Loucy (cell line): ENCODE results near the gene GPLD1.

Source experiments
- H2AFZ ChIP-seq: fragments of 200-600 bp; sonication (generic); 2 replicates; pipeline ENCODE4 v1.6.0; 2016; ENCODE audit warnings: antibody characterized with exemption, mild to moderate bottlenecking, low read length, moderate library complexity
- H3F3A ChIP-seq: fragments of 200-600 bp; 2 replicates; pipeline ENCODE4 v1.6.0; 2016; ENCODE audit warnings: antibody characterized with exemption, low read depth, mild to moderate bottlenecking
- H3K27me3 ChIP-seq: fragments of 200-600 bp; sonication (generic); 2 replicates; pipeline ENCODE4 v1.6.1; 2014; ENCODE audit warnings: low read length, mild to moderate bottlenecking; ENCODE audit not compliant: insufficient read depth, poor library complexity, severe bottlenecking
- H3K36me3 ChIP-seq: fragments of 200-600 bp; sonication (generic); 2 replicates; pipeline ENCODE4 v1.6.1; 2016; ENCODE audit warnings: low read length; ENCODE audit not compliant: insufficient read depth
- H3K4me1 ChIP-seq: fragments of 200-600 bp; sonication (generic); 2 replicates; pipeline ENCODE4 v1.5.1; 2014; ENCODE audit warnings: low read length, mild to moderate bottlenecking; ENCODE audit not compliant: insufficient read depth, poor library complexity, severe bottlenecking
- H3K4me2 ChIP-seq: fragments of 200-600 bp; sonication (generic); 2 replicates; pipeline ENCODE4 v1.6.0; 2014; ENCODE audit warnings: antibody characterized with exemption, low read length, low read depth, mild to moderate bottlenecking; ENCODE audit not compliant: poor library complexity, severe bottlenecking
- H3K4me3 ChIP-seq: fragments of 200-600 bp; sonication (generic); 2 replicates; pipeline ENCODE4 v1.5.1; 2014; ENCODE audit warnings: low read length, mild to moderate bottlenecking, mixed read lengths; ENCODE audit not compliant: poor library complexity, severe bottlenecking
- H3K79me2 ChIP-seq: fragments of 200-600 bp; sonication (generic); 2 replicates; pipeline ENCODE4 v1.6.1; 2014; ENCODE audit warnings: low read length; ENCODE audit not compliant: insufficient read depth
- H3K9ac ChIP-seq: fragments of 200-600 bp; sonication (generic); 2 replicates; pipeline ENCODE4 v1.6.0; 2014; ENCODE audit warnings: mild to moderate bottlenecking, low read depth, low read length, moderate library complexity; ENCODE audit not compliant: poor library complexity, severe bottlenecking
- H3K9me2 ChIP-seq: fragments of 200-600 bp; sonication (generic); replicated peaks from 2 replicates; pipeline ENCODE4 v1.6.1; 2016; ENCODE audit warnings: low read depth, low read length, mixed read lengths
- H3K9me3 ChIP-seq: fragments of 200-600 bp; sonication (generic); 2 replicates; pipeline ENCODE4 v1.6.1; 2014; ENCODE audit warnings: mild to moderate bottlenecking, antibody characterized with exemption, low read length, low read depth; ENCODE audit not compliant: insufficient read depth
- H4K20me1 ChIP-seq: fragments of 200-600 bp; sonication (generic); 2 replicates; pipeline ENCODE4 v1.6.0; 2014; ENCODE audit warnings: antibody characterized with exemption, low read length, mild to moderate bottlenecking; ENCODE audit not compliant: insufficient read depth, poor library complexity, severe bottlenecking
- CTCF ChIP-seq: fragments of 200-600 bp; sonication (generic); conservative IDR thresholded peaks from 2 replicates; pipeline ENCODE4 v1.5.1; 2014; ENCODE audit warnings: mild to moderate bottlenecking, antibody characterized with exemption, low read length
- EZH2phosphoT487 ChIP-seq: fragments of 200-600 bp; IDR thresholded peaks from 2 replicates; pipeline ENCODE4 v1.6.1; 2018; ENCODE audit warnings: antibody characterized with exemption, mild to moderate bottlenecking, moderate library complexity, borderline replicate concordance

Gene GPLD1

GRCh38 chr6:24472181-24472580 lies 17.2 kb downstream of the GPLD1 start:
- H3K4me2 ChIP-seq, result no peak overlapping the region
- no peaks in the 10 kb centered on the region for H3K79me2 ChIP-seq
- H3K9me2 ChIP-seq, result no peaks in the 10 kb centered on the region
- H3K4me1 ChIP-seq, result no peaks in the 10 kb centered on the region
- no peak overlapping the region for H2AFZ ChIP-seq
- no peaks in the 10 kb centered on the region for H3F3A ChIP-seq
- no peaks in the 10 kb centered on the region for H3K9me3 ChIP-seq
- H3K9ac ChIP-seq, result no peak overlapping the region
- no peaks in the 10 kb centered on the region for H4K20me1 ChIP-seq
- TF ChIP-seq CTCF, result no peak
- no peak for TF ChIP-seq EZH2phosphoT487
- H3K27me3 ChIP-seq, result no peaks in the 10 kb centered on the region
- H3K4me3 ChIP-seq, result no peak overlapping the region
- H3K36me3 ChIP-seq, result no peaks in the 10 kb centered on the region

DNA sequence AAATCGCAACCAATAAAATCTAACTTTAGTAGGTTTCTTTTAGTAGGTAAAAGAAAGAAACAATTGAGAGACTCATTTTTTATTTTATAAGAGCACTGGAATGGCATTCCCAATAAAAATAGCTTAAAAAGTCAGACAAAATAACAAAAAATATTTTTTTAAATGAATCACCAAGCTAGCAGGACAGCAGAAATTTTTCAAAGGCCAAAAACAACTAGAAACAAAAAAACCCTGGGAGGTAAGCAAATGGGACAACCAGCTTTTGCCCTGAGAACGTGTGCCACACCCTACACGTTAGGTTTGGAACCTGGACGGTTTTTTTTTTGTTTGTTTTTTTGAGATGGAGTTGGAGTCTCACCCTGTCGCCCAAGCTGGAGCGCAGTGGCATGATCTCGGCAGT lies 19.6 kb downstream of the GPLD1 start:
- Histone ChIP-seq H2AFZ (no peak overlapping the region), H3K36me3 (no peaks in the 10 kb centered on the region), H3K4me1 (no peaks in the 10 kb centered on the region), H3K27me3 (no peaks in the 10 kb centered on the region), H3K79me2 (no peaks in the 10 kb centered on the region), H3K4me2 (no peak overlapping the region), H4K20me1 (no peaks in the 10 kb centered on the region), H3K9ac (no peak overlapping the region), H3K9me3 (no peaks in the 10 kb centered on the region), H3F3A (no peaks in the 10 kb centered on the region), H3K4me3 (no peak overlapping the region), H3K9me2 (no peaks in the 10 kb centered on the region)
- TF ChIP-seq EZH2phosphoT487 (no peak), CTCF (no peak)

GRCh38 chr6:24464253-24465038 lies 24.9 kb downstream of the GPLD1 start:
- Histone ChIP-seq H3K4me3 (no peak overlapping the region), H3F3A (no peaks in the 10 kb centered on the region), H3K4me1 (no peaks in the 10 kb centered on the region), H3K9ac (no peak overlapping the region), H3K4me2 (no peak overlapping the region), H2AFZ (no peak overlapping the region), H4K20me1 (no peaks in the 10 kb centered on the region), H3K79me2 (no peaks in the 10 kb centered on the region), H3K36me3 (no peaks in the 10 kb centered on the region), H3K9me3 (no peaks in the 10 kb centered on the region), H3K27me3 (no peaks in the 10 kb centered on the region), H3K9me2 (no peaks in the 10 kb centered on the region)
- TF ChIP-seq CTCF (no peak), EZH2phosphoT487 (no peak)
